Large intestine (tissue), 3 donors: ENCODE results near the gene DYNC1I1. TPM values are rescaled to one million over a fixed set of nuclear protein-coding genes. Genes with fewer than 3 reads are reported as not detected.

ENCODE experiments used
- DNase-seq, 2 donors: peaks; one replicate each; pipeline versions ENCODE4 v3.0.0 to v3.0.0-alpha.2; 2013
- H3K27ac ChIP-seq: one replicate; pipeline ENCODE4 v1.5.1; 2013; ENCODE audit warnings: low read length
- H3K27me3 ChIP-seq: 2 replicates; pipeline ENCODE4 v1.6.1; 2013; ENCODE audit warnings: low read length; ENCODE audit not compliant: control insufficient read depth, insufficient read depth
- H3K36me3 ChIP-seq: 2 replicates; pipeline ENCODE4 v1.6.1; 2013; ENCODE audit warnings: low read length; ENCODE audit not compliant: control insufficient read depth, insufficient read depth
- H3K4me1 ChIP-seq: one replicate; pipeline ENCODE4 v1.6.1; 2013; ENCODE audit warnings: low read length; ENCODE audit not compliant: control insufficient read depth, insufficient read depth
- H3K4me3 ChIP-seq: one replicate; pipeline ENCODE4 v1.5.1; 2013; ENCODE audit warnings: low read length
- H3K9me3 ChIP-seq: one replicate; pipeline ENCODE4 v1.6.1; 2013; ENCODE audit warnings: mild to moderate bottlenecking, low read depth, low read length, moderate library complexity; ENCODE audit not compliant: control insufficient read depth
- WGBS: methylation state at CpG from one replicate; pipeline ENCODE4 v1.1.5; 2013; ENCODE audit warnings: low lambda C conversion rate; ENCODE audit not compliant: insufficient coverage; 5-methylcytosine and 5-hydroxymethylcytosine counted together
- polyA plus RNA-seq: library from polyadenylated mRNA; unstranded; fragments of 120-200 nt; gene quantifications from one replicate; pipeline ENCODE4 v1.2.1, GENCODE V29; 2013

Gene DYNC1I1
- polyA plus RNA-seq, 1 donor: 1.2 TPM

DNA sequence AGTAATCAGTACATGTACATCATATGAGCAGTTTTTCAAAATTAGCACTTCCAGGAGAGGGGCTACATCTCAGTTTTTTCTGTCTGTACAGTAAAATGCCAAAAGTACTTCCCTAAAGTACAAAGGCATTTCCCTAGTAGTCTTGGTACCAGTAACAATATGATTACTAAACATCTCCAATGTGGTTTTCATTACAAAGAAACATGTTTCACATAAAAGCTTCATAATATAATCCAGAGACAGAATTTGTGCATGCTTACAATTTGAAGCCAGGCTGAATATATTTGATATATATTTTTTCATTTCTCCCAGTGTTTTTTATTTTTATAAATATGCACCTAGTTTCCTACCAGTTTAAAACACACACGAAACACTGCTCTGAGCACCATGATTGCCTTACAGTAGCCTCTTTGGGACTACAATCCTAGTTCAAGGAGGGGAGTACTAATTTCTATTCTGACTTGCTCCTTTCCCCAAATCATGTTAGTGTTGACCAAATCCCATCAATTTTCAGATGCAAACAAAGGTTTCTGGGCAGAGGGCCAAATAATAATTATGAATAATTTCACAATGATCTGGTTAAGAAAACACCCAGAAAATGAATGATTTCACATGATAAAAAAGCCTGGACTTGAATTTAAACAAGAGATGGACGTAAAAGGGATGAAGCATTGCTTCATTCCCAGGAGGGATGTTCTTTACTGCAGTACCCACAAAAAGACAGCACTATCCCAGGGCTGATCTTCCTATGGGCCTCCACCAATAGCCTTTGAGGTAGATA, 348.3 kb downstream of the DYNC1I1 start:
- Histone ChIP-seq H3K9me3 (no peaks in the 10 kb centered on the region), H3K4me1 (no peaks in the 10 kb centered on the region), H3K36me3 (peaks cover 23% of the 10 kb centered on the region), H3K27ac (no peak overlapping the region), H3K27me3 (no peaks in the 10 kb centered on the region), H3K4me3 (no peak overlapping the region)
- no peak for DNase-seq
- 100% methylated on average over 2 of the region's 2 CpGs for WGBS

DNA sequence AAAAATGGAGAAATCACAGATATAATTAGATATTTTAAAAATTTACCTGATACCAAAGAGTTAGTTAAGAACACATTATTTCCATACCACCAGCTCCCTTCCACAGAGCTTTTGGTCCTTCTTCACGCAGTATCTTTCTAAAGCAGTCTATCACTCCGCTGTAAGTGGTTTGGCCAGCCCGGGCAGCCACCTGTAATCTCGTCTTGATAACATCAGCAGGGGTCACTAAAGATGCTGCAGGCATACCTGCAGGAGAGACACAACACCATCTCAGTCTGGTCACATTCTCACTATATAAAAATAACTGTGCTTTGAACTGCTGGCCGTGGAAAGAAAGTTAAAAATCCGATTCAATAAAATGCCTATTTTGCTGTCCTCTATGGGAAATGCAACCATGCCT, 349.4 kb downstream of the DYNC1I1 start:
- H3K27ac ChIP-seq: no peak overlapping the region
- no peaks in the 10 kb centered on the region for H3K4me1 ChIP-seq
- H3K4me3 ChIP-seq: no peak overlapping the region
- no peaks in the 10 kb centered on the region for H3K9me3 ChIP-seq
- no peaks in the 10 kb centered on the region for H3K27me3 ChIP-seq
- no CpG with 5 or more reads among the region's 6 CpGs for WGBS
- peaks cover 23% of the 10 kb centered on the region for H3K36me3 ChIP-seq
- DNase-seq: no peak

DNA sequence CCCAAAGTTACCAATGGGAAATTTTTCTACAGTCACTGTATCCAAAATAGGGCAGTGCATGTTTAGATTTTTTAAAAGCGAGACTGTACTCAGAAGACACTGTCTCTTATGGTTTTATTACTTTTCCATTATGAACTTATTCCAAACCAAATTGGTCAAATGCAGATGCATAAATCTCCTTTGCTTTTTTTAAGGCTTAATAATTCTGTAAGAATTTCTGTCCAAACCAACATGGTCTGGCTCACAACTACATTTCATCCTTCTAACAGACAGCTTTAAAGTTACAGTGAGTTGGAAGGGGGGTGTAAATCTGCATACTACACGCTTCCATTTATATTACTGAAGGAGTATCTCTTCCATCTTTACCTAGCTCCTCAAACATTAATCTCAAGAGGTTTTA, 350.4 kb downstream of the DYNC1I1 start:
- Histone ChIP-seq H3K27ac (no peak overlapping the region), H3K9me3 (no peaks in the 10 kb centered on the region), H3K27me3 (no peaks in the 10 kb centered on the region), H3K4me3 (no peak overlapping the region), H3K36me3 (peaks cover 24% of the 10 kb centered on the region), H3K4me1 (no peaks in the 10 kb centered on the region)
- 60% methylated on average over 1 of the region's 2 CpGs for WGBS
- DNase-seq: no peak

DNA sequence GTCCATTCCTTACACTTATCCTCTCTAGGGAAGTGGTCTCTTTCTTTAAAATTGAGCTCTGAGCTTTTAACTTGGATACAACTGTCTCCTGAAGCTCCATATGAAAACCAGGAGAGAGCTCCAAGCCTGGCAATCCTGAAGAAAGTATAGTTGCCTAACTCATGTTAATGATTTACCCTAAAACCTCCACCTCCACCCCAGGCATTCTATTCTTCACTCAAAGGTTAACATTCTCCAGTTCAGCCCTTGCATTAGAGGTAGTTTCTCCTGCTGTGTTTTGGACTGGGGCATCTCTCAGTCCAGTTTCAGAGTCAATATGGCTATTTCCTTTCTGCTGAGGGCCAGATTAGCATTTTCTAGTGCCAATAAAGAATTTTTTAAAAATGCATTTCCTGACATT, 354.0 kb downstream of the DYNC1I1 start:
- Histone ChIP-seq H3K4me3 (no peak overlapping the region), H3K27me3 (no peaks in the 10 kb centered on the region), H3K4me1 (no peaks in the 10 kb centered on the region), H3K9me3 (no peaks in the 10 kb centered on the region), H3K36me3 (peaks cover 27% of the 10 kb centered on the region), H3K27ac (no peak overlapping the region)
- peak; percentile 7 to 35 for DNase-seq

DNA sequence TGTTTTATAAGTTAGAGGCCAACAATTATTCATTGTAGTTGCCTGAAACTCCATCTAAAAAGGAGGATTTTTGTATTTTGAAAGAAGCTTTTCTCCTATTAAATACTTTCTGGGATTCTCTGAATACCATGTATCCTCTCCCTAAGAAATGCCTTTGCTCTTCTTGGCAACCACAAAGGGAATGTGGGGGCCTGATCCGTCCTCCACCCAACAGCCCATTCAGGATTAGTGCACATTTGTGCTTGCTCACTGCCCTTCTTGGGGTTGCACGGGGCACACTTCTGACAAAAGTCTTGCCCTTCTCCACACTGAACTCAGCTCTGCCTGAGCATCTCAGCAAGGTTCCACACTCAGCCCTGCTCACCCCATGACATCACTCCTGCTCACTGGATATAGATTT, 355.4 kb downstream of the DYNC1I1 start:
- H3K27me3 ChIP-seq: no peaks in the 10 kb centered on the region
- no CpG with 5 or more reads among the region's 2 CpGs for WGBS
- DNase-seq: no peak
- no peaks in the 10 kb centered on the region for H3K9me3 ChIP-seq
- no peaks in the 10 kb centered on the region for H3K4me1 ChIP-seq
- peaks cover 25% of the 10 kb centered on the region for H3K36me3 ChIP-seq
- no peak overlapping the region for H3K4me3 ChIP-seq
- H3K27ac ChIP-seq: no peak overlapping the region

DNA sequence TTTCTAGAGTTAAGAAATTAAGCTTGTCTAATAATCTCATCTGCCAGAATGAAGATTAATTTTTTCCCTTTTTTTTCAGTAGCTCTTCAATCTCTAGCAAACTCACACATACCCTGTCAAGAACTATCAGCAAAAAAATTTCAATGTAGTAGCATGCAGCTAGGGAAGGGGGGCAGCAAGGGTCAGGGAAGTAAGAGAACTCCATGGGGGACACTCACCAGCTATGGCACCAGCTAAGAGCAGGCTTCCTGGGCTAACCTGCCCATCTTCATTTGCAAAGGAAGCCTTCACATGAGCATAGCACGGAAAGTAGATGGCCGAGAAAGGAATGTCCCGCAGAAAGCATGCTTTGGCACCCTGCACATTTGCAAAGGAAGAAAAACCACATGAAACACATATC, 359.2 kb downstream of the DYNC1I1 start:
- no peak overlapping the region for H3K27ac ChIP-seq
- 93% methylated on average over 2 of the region's 3 CpGs for WGBS
- no peak for DNase-seq

DNA sequence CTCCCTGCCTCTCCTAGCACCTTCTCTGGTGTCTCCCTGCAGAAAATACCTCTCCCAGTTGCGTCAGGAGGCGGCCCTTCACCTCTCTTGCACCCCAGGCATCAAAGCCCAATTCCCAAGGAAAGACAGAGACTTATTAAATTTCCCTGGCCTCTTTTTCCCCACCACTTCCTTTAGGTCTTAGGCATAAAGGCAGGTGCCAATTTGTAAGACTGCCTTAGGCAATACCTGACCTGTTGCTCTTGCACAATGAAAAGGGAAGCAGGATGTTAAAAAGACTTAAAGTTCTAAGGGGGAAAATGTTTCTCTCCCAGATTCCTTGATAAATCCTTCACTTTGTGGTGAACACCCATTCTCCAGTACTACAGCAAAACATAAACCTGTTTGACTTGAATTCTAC, 362.9 kb downstream of the DYNC1I1 start:
- no peak for DNase-seq
- H3K27ac ChIP-seq: no peak overlapping the region
- peaks cover 25% of the 10 kb centered on the region for H3K36me3 ChIP-seq

More for the DNA sequence above, 359.2 kb downstream of the DYNC1I1 start:
- no peaks in the 10 kb centered on the region for H3K9me3 ChIP-seq
- peaks cover 30% of the 10 kb centered on the region for H3K36me3 ChIP-seq
- no peaks in the 10 kb centered on the region for H3K4me1 ChIP-seq
- H3K4me3 ChIP-seq: no peak overlapping the region
- H3K27me3 ChIP-seq: no peaks in the 10 kb centered on the region

DNA sequence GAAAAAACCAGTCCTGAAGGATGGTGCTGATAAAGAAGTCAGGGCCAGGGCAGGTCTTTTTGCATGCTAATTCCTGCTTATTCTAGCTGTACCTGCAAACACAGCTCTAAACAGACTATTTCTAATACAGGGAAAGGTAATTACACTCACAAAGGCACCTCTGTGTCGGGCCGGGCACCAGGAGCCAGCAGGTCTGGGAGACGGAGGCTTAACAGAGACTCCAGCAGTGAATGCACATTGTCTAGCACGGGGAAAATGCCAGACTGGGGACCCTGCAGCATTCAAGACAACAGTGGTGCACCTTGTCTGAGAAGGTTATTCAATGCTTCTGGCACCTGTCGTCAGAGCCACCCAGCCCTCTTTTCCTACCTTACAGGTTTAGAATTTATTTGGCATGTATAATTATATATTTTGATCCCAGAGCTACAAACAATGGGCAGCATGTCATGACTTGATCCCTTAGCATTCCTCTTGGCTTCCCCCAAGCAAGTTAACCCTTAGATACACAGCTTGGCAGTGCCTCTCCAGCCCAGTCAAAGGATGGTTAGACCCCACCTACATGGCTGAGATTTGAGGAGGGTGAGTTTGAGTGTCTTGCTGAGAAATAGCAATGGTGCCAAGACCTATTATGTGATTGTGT, 364.4 kb downstream of the DYNC1I1 start:
- H3K4me3 ChIP-seq: no peak overlapping the region
- WGBS: no CpG with 5 or more reads among the region's 5 CpGs
- H3K27ac ChIP-seq: no peak overlapping the region
- no peaks in the 10 kb centered on the region for H3K27me3 ChIP-seq
- no peaks in the 10 kb centered on the region for H3K4me1 ChIP-seq
- H3K36me3 ChIP-seq: peaks cover 15% of the 10 kb centered on the region
- DNase-seq: no peak
- no peaks in the 10 kb centered on the region for H3K9me3 ChIP-seq

More for the DNA sequence above, 362.9 kb downstream of the DYNC1I1 start:
- no peaks in the 10 kb centered on the region for H3K27me3 ChIP-seq
- no CpG with 5 or more reads among the region's 2 CpGs for WGBS
- H3K4me1 ChIP-seq: no peaks in the 10 kb centered on the region
- no peak overlapping the region for H3K4me3 ChIP-seq
- H3K9me3 ChIP-seq: no peaks in the 10 kb centered on the region

DNA sequence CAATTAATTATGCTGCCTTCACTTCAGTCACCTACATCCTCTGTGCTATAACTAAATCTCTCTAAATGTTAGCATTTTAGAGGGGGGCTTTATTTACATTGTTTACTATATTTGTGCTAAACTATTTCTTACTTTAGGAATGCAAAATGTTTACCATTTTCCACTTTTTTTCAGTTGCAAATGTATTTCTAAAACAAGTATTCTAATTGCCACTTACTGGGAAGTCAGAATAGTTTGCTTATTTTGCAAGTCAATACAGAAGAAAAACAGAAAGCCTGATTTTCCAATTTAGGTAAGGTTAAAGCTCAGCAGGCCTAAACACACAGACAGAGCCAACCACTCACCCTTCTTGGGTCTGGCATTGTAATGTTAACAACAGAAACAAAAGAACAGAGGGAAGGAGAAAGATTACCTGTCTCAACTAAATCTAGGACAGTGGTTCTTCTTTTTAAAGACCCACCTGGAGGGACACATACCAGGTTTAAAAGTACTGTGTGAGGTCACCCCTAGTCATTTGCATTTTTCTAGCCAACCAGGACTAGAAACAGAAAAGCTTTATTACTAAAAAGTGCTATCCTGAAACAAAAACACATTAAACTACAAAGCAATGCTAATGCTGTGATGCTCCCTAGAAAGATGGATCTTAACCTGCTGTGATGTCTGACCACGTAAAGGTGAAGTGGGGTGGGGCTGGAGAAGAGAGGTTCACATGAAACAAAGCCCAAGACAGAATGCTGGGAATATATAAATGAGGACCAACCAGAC, 371.3 kb downstream of the DYNC1I1 start:
- Histone ChIP-seq H3K27ac (no peak overlapping the region), H3K4me3 (no peak overlapping the region), H3K9me3 (no peaks in the 10 kb centered on the region), H3K4me1 (no peaks in the 10 kb centered on the region), H3K27me3 (no peaks in the 10 kb centered on the region), H3K36me3 (peaks cover 23% of the 10 kb centered on the region)
- no peak for DNase-seq
- no CpG with 5 or more reads among the region's 1 CpG for WGBS

DNA sequence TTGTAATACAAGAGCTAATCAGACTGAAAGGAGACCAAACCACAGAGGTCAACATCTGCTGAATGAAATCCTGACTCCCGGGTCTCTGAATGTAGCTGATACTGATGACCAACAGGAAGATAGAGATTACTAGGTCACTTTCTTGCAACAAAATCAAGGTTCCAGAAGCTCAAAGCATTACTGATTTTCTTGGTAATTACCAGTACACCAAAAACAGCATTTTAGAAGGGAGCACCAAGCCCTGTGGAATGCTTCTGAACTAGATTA, 371.8 kb downstream of the DYNC1I1 start:
- Histone ChIP-seq H3K27ac (no peak overlapping the region), H3K4me1 (no peaks in the 10 kb centered on the region), H3K36me3 (peaks cover 23% of the 10 kb centered on the region), H3K9me3 (no peaks in the 10 kb centered on the region), H3K27me3 (no peaks in the 10 kb centered on the region), H3K4me3 (no peak overlapping the region)
- WGBS: no CpG with 5 or more reads among the region's 1 CpG
- no peak for DNase-seq
